ENCODE results near the gene SGTA.

Gene SGTA

DNA sequence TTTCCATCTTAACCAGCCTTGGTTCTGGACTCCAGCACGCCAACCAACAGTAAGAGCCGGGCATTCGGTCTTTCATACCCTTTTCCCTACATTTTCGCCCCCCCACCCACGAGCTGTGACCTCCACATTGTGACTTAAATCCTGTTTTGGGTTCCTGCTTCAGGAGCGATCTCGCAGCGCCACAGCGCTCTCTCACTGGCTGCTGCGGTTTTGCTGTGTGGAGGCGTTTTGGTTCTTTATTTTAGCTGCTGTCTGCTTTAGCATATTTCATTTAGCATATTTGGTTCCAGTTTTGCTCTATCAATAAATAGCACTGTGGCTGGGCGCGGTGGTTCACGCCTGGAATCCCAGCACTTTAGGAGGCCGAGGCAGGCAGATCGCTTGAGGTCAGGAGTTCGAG lies 23.7 kb downstream of the SGTA start:
- no peak for DNase-seq (ENCODE audit: low spot score)
- TF ChIP-seq, protein P1, sequence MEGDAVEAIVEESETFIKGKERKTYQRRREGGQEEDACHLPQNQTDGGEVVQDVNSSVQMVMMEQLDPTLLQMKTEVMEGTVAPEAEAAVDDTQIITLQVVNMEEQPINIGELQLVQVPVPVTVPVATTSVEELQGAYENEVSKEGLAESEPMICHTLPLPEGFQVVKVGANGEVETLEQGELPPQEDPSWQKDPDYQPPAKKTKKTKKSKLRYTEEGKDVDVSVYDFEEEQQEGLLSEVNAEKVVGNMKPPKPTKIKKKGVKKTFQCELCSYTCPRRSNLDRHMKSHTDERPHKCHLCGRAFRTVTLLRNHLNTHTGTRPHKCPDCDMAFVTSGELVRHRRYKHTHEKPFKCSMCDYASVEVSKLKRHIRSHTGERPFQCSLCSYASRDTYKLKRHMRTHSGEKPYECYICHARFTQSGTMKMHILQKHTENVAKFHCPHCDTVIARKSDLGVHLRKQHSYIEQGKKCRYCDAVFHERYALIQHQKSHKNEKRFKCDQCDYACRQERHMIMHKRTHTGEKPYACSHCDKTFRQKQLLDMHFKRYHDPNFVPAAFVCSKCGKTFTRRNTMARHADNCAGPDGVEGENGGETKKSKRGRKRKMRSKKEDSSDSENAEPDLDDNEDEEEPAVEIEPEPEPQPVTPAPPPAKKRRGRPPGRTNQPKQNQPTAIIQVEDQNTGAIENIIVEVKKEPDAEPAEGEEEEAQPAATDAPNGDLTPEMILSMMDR (IDR thresholded peaks at IDR 0.05; ENCODE audit: extremely low read depth, insufficient read depth, missing control alignments), result no peak
- in situ Hi-C loops (cut with MboI; ENCODE audit: low pct_unique_long_range_greater_than_20kb, low sequenced_read_pairs, unreplicated experiment), result no loop called here

DNA sequence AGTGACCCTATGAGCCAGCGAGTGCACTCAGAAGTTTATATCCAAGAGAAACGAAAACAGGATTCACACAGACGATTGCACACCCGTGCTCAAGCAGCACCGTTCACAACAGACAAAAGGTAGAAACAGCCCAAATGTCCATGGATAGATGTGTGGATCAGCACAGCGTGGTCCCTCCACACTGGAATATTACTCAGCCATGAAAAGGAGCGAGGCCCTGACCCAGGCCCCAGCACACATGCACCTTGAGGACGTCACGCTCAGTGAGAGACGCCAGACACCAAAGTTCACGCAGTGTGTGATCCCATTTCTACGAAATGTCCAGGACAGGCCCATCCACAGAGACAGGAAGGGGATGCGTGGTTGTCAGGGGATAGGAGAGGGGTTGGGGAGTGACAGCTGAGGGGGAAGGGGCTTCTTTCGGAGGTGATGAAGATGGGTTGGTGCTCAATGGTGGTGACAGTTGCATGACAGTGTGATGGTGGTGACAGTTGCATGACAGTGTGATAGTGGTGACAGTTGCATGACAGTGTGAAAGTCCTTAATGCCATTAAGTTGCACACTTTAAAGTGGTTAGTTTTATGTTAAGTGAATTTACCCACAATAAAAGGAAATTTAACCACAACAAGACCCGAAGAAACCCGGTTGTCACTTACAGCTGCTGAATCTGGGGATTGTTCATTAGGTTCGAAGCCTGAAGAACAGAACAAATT lies 24.3 kb downstream of the SGTA start:
- in situ Hi-C loops (cut with MboI; ENCODE audit: low pct_unique_long_range_greater_than_20kb, low sequenced_read_pairs, unreplicated experiment), result no loop called here
- no peak for DNase-seq (ENCODE audit: low spot score)
- TF ChIP-seq, protein P1 (IDR thresholded peaks at IDR 0.05; ENCODE audit: extremely low read depth, insufficient read depth, missing control alignments), result no peak

DNA sequence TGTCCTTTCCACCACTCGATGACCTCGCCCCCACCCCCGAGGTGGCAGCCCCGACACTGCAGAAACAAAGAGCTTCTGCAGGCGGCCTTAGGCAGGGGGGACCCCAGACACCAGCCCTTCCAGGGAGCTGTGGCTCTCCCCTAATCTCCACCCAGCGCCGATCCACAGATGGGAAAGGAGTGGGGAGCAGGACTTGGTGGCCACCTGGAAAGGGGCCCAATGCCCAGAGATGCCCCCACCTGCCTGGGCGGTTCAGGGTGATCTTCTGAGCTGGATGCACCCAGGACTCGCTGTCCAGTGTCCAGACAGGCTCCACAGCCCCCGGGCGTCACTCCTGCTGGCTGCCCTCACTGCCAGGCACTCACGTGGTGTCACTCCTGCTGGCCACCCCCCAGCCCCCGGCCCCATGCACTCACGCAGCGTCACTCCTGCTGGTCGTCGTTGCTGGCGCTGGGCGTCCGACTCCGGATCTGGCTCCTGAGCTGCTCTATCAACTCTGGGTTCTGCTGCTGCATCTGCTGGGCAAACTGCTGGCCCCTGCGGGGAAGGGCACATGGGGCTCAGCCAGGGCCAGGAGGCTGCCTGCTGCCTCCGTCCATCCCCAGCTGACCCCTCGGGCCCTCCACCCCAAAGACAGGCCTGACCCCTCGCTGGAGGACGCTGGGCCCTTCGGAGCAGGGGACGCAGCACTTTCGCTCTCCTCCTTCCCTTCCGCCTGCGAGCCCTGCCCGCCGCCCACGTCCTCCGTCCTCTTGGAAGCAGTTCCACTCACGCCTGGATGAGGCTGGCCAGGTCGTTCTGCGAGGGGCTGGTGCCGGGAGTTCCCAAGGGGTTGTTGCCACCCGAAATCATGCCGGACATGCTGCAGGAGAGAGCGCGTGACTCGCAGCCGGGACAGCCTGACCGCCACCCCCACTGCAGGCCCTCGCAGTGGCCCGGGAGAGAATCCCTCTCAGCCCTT lies 25.9 kb downstream of the SGTA start:
- TF ChIP-seq, protein P1 (IDR thresholded peaks at IDR 0.05; ENCODE audit: extremely low read depth, insufficient read depth, missing control alignments), result no peak
- in situ Hi-C loops (cut with MboI; ENCODE audit: low pct_unique_long_range_greater_than_20kb, low sequenced_read_pairs, unreplicated experiment), result no loop called here
- no peak for DNase-seq (ENCODE audit: low spot score)

DNA sequence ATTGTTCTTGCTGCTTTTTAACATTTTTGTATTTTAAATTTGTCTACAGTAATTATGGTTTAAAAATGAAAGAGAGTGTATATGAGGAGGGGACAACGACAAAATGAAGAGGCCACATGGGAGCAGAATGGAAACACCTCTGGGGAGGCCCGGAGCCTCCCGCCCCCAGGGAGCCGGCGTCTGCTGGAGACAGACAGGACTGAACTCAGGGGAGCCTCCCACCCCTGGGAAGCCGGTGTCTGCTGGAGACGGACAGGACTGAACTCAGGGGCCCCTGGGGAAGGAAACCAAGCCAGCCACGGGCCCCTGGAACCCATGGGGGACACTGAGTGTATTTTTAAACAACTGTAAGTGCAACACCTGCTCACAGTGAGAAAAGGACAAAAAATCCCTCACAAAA lies 26.6 kb downstream of the SGTA start:
- DNase-seq (ENCODE audit: low spot score), result no peak
- TF ChIP-seq, protein P1 (IDR thresholded peaks at IDR 0.05; ENCODE audit: extremely low read depth, insufficient read depth, missing control alignments), result no peak
- in situ Hi-C loops (cut with MboI; ENCODE audit: low pct_unique_long_range_greater_than_20kb, low sequenced_read_pairs, unreplicated experiment), result no loop called here

DNA sequence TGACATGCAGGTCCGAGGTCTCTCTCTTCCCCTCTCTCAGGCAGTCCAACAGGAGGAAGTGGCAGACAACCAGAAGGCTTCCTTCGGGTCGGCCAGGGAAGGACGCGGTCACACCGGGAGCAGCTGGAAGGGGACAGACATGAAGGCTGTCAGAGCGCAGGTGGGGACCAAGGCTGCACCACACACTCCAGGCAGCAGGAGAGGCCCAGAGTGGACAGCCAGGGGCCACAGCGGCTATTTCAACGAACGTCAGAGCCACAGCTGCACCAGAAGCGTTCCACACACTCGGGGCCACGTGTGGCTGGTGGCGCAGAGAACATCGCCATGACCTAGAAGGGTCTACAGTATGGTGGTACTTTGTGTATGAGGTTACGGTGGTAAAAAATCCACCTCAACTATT lies 27.3 kb downstream of the SGTA start:
- TF ChIP-seq, protein P1 (IDR thresholded peaks at IDR 0.05; ENCODE audit: extremely low read depth, insufficient read depth, missing control alignments), result no peak
- no peak for DNase-seq (ENCODE audit: low spot score)
- in situ Hi-C loops (cut with MboI; ENCODE audit: low pct_unique_long_range_greater_than_20kb, low sequenced_read_pairs, unreplicated experiment), result no loop called here

DNA sequence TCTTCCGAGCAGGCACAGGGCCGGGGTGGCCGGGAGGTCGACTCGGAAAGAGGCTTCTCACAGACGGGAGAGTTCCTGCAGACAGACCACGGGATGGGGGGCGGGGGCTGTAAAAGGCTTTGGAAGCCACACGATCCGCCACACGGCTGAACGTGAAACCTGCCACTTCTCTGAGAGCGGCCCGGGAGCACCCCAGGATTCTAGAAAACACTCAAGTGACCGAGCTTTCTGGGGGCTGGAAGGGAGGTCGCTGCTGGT lies 27.7 kb downstream of the SGTA start:
- TF ChIP-seq, protein P1 (IDR thresholded peaks at IDR 0.05; ENCODE audit: extremely low read depth, insufficient read depth, missing control alignments), result no peak
- no peak for DNase-seq (ENCODE audit: low spot score)
- in situ Hi-C loops (cut with MboI; ENCODE audit: low pct_unique_long_range_greater_than_20kb, low sequenced_read_pairs, unreplicated experiment), result no loop called here
